Psoas muscle (tissue), 8 donors: Measurements from ENCODE around the gene PHC2. TPM values are rescaled to one million over a fixed set of nuclear protein-coding genes. Genes with fewer than 3 reads are reported as not detected.

Experiments
- ATAC-seq, 4 donors: fragments of 200-7000 bp; cut with Tn5 transposase; one replicate each; pipeline ENCODE4 v1.9.1; 2020; ENCODE audit warnings: moderate library complexity in 3 of 4, mild to moderate bottlenecking in 2 of 4
- DNase-seq, 2 donors: peaks; one replicate each; pipeline ENCODE4 v3.0.0-alpha.2; 2020
- H3K27ac ChIP-seq: fragments of 200-600 bp; one replicate; pipeline ENCODE4 v1.8.0; 2022
- H3K27me3 ChIP-seq, 3 donors: fragments of 200-600 bp in 1 of 3; one replicate each; pipeline versions ENCODE4 v1.6.1 to v1.8.0; 2013 to 2022; ENCODE audit warnings: low read length in 2 of 3, mild to moderate bottlenecking in 2 of 3, moderate library complexity in 1 of 3; ENCODE audit not compliant: insufficient read depth in 3 of 3
- H3K36me3 ChIP-seq, 2 donors: fragments of 200-600 bp in 1 of 2; one replicate each; pipeline versions ENCODE4 v1.6.1 to v1.8.0; 2013 to 2022; ENCODE audit warnings: low read depth in 1 of 2, mild to moderate bottlenecking in 1 of 2, moderate library complexity in 1 of 2; ENCODE audit not compliant: insufficient read depth in 1 of 2
- H3K4me1 ChIP-seq: fragments of 200-600 bp; one replicate; pipeline ENCODE4 v1.8.0; 2022
- H3K4me3 ChIP-seq: fragments of 200-600 bp; one replicate; pipeline ENCODE4 v1.8.0; 2022; ENCODE audit warnings: mild to moderate bottlenecking
- H3K9me3 ChIP-seq: fragments of 200-600 bp; one replicate; pipeline ENCODE4 v1.8.0; 2022
- WGBS, 3 donors: extraction: QIAGEN DNeasy Blood & Tissue Kit; methylation state at CpG; one replicate each; pipeline versions ENCODE4 v1.1.6 to v1.1.7; 2013; 5-methylcytosine and 5-hydroxymethylcytosine counted together
- intact Hi-C, 2 donors: fragments of 100-400 bp; cut with DNase I; formaldehyde crosslinking; loops; one replicate each; pipeline versions ENCODE4 v1.11.0 to v1.14.2; 2022
- polyA plus RNA-seq, 3 donors: library from polyadenylated mRNA; stranded (reverse); fragments of 200-250 nt; gene quantifications; one replicate each; pipeline ENCODE4 v1.2.3, GENCODE V29; 2013
- total RNA-seq, 4 donors: library from RNA; stranded (reverse); fragmentation: NEBNext Ultra II Directional in 2 of 4; extraction: Animal tissue kit (Norgen Biotek cat#: 25700) in 2 of 4; gene quantifications; one replicate each; pipeline versions ENCODE4 v1.2.1 to v1.2.4, GENCODE V29; 2021 to 2023
- TF ChIP-seq, protein P1 (sequence below): fragments of 200-600 bp; IDR thresholded peaks from one replicate; pipeline ENCODE4 v1.8.0; 2022; ENCODE audit warnings: antibody characterized with exemption
- donor health status: healthy with polysubstance abuse.
- donor health status: DM: no; HTN: no; CAD: no; lungs with moderate emphysema.
- donor health status: Bipolar disorder and iron deficiency.
- donor health status: healthy.
- donor health status: DM: yes; HTN: yes; CAD: no.
- donor health status: DM: no; HTN: no; CAD: no.
- donor health status: DM: no; HTN: no; CAD: no.
- donor health status: DM: yes; HTN: yes; CAD: no.

Gene PHC2
- total and polyA plus RNA-seq, 7 donors = 74.1 to 427 (median 338) TPM

DNA sequence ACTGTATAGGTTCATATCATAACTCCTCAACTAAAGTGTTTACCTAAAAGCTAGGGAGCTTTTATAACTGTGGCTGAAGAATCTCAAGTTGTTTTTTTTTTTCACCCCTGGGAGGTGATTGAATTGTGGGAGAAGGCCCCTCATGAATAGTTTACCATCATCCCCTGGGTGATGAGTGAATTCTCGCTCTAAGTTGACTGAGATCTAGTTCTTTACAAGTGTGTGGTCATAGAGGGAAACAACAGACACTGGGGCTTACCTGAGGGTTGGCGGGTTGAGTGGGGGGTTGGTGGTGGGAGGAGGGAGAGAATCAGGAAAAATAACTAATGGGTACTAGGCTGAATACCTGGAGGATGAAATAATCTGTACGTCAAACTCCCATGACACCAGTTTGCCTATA, 33.7 kb upstream of the PHC2 start:
- H3K36me3 ChIP-seq = no peaks in the 10 kb centered on the region
- DNase-seq (no peak), ATAC-seq (no peak)
- H3K4me1 ChIP-seq = peaks cover 19% of the 10 kb centered on the region
- intact Hi-C loops = loop anchor here in 1 of 2 donors (10.0 kb wide), 2 partner anchors 250 to 330 kb away; no protein-coding TSS in a partner anchor
- no peaks in the 10 kb centered on the region for H3K9me3 ChIP-seq
- no peak overlapping the region for H3K27ac ChIP-seq
- 98% methylated on average over 3 of the region's 3 CpGs for WGBS, 3 donors
- no peaks in the 10 kb centered on the region for H3K27me3 ChIP-seq
- no peak overlapping the region for H3K4me3 ChIP-seq
- TF ChIP-seq, protein P1, sequence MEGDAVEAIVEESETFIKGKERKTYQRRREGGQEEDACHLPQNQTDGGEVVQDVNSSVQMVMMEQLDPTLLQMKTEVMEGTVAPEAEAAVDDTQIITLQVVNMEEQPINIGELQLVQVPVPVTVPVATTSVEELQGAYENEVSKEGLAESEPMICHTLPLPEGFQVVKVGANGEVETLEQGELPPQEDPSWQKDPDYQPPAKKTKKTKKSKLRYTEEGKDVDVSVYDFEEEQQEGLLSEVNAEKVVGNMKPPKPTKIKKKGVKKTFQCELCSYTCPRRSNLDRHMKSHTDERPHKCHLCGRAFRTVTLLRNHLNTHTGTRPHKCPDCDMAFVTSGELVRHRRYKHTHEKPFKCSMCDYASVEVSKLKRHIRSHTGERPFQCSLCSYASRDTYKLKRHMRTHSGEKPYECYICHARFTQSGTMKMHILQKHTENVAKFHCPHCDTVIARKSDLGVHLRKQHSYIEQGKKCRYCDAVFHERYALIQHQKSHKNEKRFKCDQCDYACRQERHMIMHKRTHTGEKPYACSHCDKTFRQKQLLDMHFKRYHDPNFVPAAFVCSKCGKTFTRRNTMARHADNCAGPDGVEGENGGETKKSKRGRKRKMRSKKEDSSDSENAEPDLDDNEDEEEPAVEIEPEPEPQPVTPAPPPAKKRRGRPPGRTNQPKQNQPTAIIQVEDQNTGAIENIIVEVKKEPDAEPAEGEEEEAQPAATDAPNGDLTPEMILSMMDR = no peak

DNA sequence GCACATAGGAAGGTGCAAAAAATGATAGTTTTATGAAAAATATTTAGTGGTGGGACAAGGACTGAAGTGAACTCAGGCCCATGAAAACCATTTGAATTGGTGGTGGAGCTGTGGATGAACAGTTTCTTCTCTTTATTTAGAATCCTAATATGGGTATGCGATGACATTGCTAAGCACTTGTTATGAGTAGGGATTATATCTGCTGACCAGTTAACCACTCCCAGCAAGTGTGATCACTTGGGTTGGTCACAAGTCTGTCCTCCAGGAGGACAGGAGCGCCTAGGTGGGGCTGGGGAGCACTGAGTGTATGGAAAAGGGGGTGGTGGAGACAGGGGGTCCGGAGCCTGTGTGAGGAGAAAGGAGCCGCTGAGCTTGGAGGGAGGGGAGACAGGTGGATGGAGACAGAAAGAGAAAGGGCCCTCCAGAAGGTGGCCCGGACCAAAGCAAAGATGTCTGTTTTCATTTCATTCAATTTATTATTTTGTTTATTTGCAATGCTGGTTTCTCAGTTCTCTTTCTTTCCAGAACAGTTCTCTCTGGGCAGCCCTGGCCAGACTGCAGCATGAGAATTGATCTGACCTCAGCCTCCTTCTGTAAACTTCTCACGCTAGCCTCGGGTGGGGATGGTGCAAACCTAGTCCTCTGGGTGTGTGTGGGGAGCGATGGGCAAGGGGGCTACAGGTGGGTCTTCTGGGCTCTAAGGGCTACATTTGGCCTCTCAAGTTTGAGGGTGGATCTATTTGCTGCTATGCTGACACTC, 31.7 kb upstream of the PHC2 start:
- 91 to 96% (median 92%) methylated on average over 8 of the region's 8 CpGs for WGBS, 3 donors
- H3K9me3 ChIP-seq = no peaks in the 10 kb centered on the region
- peaks cover 19% of the 10 kb centered on the region for H3K4me1 ChIP-seq
- DNase-seq = no peak
- TF ChIP-seq, protein P1 = no peak
- no peak for ATAC-seq
- no peak overlapping the region for H3K4me3 ChIP-seq
- H3K27me3 ChIP-seq = no peaks in the 10 kb centered on the region
- no peak overlapping the region for H3K27ac ChIP-seq
- intact Hi-C loops = loop anchor here in 1 of 2 donors (10.0 kb wide), 2 partner anchors 248 to 328 kb away; no protein-coding TSS in a partner anchor
- H3K36me3 ChIP-seq = no peaks in the 10 kb centered on the region

DNA sequence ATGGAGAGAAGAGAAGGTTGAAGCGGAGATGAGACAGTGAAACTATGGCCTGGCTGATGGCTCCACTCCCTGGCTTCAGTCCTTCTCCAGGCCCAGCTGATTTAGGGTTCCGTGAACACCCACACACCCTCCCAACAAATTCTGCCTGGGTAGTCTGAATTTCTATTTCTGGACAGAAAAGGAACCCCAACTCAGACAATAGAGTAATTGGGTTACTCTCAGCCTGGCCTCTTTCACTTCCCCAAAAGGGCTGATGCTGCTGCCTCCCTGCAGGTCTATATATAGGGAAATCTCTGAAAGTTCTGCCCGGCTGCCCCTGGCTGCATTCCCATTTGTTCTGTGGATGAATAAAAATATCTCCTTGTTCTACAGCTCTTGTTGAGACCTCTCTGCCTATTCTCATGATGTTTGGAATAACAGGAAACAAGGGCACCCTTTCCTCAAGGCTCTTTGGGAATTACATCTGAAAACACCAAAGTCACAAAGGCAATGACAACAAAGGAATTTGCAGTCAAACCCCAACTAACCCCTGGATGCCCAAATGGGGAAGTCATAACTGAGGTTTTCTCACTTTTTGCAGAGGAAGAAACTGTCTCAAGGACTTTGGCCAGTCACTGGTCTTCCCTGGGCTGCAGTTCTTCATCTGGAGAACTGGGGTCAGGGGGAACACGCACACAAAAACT, 30.2 kb upstream of the PHC2 start:
- H3K27me3 ChIP-seq = no peaks in the 10 kb centered on the region
- TF ChIP-seq, protein P1 = no peak
- peak overlapping the region; percentile 70 for H3K27ac ChIP-seq
- 49 to 66% (median 54%) methylated on average over 4 of the region's 4 CpGs for WGBS, 3 donors
- H3K9me3 ChIP-seq = no peaks in the 10 kb centered on the region
- intact Hi-C loops = loop anchor here in 1 of 2 donors (10.0 kb wide), 2 partner anchors 246 to 326 kb away; no protein-coding TSS in a partner anchor
- no peak for DNase-seq
- peak in 2 of 4 donors; percentile 15 to 29 for ATAC-seq
- no peak overlapping the region for H3K4me3 ChIP-seq
- H3K36me3 ChIP-seq = no peaks in the 10 kb centered on the region
- peaks cover 24% of the 10 kb centered on the region for H3K4me1 ChIP-seq

DNA sequence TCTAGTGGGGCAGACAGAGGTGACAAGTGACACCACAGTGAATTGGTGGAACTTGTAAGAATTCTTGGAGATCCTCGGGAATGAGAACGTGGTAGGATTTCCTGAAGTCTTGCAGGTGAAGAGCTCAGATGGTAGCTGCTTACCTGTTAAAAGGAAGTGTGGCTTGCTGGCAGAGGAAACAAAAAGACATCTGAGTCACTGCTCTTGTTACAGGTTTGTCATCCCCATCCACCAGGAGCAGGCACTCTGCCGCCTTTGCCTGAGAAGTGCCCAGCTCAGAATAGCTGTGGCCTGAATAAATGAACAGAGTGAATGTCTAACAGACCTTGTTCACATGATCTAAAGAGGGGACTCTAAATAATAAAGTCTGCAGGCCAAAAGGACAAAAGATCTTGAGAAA, 29.2 kb upstream of the PHC2 start:
- no peak for DNase-seq
- Histone ChIP-seq H3K27ac (peak overlapping the region; percentile 70), H3K9me3 (no peaks in the 10 kb centered on the region), H3K4me3 (no peak overlapping the region), H3K36me3 (no peaks in the 10 kb centered on the region), H3K4me1 (peaks cover 24% of the 10 kb centered on the region), H3K27me3 (no peaks in the 10 kb centered on the region)
- intact Hi-C loops = loop anchor here in 1 of 2 donors (10.0 kb wide), 2 partner anchors 245 to 325 kb away; no protein-coding TSS in a partner anchor
- 59 to 75% (median 70%) methylated on average over 3 of the region's 3 CpGs for WGBS, 3 donors
- TF ChIP-seq, protein P1 = no peak
- peak; percentile 48 to 61 (median 56) for ATAC-seq
